GM12865 (cell line): ENCODE results near the gene HELZ2.
A peak's percentile ranks its signal among the peaks of the same experiment; 100 is the strongest.

ENCODE experiments used
- DNase-seq: peaks from one replicate; pipeline ENCODE4 v3.0.0; 2010; ENCODE audit warnings: low read depth
- H3K4me3 ChIP-seq: 2 replicates; pipeline ENCODE4 v1.5.1; 2011; ENCODE audit warnings: mild to moderate bottlenecking, low read depth, low read length, control low read depth
- CTCF ChIP-seq: IDR thresholded peaks from 2 replicates; pipeline ENCODE4 v1.5.1; 2011; ENCODE audit warnings: low read length, control low read depth, low read depth, inconsistent platforms; ENCODE audit not compliant: insufficient read depth; ENCODE audit errors: missing control alignments

Gene HELZ2

DNA sequence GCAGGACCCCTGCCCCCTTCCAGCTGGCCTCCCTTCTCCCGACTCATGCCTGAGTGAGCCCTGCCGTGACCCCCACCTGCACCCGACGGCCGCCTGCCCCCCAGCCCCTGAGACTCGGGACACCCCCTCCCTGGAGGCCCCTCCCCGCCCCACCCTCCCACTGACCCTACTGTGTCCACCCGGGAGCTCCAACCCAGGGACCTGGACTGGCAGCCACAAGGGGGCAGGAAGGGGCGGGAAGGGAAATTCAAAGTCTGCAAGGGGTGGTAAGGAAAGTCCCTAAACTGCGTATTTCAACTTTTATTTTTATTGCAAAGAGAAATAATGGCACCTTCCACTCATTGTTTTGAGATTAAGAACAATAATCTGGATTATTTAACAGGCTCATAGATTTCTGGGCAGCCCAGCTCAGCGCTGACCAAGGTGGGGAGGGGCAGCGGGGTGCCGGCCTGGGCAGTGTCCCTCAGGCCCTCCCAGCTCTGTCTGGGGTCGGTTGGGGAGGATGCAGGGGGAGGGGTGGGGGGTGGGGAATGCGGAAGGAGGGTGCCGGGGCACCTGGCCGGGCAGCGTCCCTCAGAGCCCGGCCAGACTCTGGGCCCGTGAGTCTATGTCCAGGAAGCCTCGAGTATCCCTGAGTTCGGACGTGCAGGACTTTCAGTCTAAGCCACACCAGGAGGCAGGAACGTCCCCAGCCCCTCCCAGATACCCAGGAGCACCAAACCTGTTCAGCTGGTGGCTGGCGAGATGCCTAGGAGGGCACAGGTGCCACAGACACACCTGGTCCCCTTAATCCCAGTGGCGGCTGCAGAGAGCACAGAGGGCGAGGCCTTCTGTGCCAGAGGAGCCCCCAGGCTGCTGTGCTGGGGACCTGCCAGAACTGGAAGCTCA is 35.6 kb downstream of the HELZ2 start:
- peak overlapping the region; percentile 21 for H3K4me3 ChIP-seq
- DNase-seq = peak; percentile 63
- no peak for TF ChIP-seq CTCF

- TF ChIP-seq CTCF = peak; percentile 97
- DNase-seq = peak; percentile 99
- H3K4me3 ChIP-seq = peak overlapping the region; percentile 59
Measured at GRCh38 chr20:63537525-63538203, 36.4 kb downstream of the HELZ2 start.

GRCh38 chr20:63536997-63537524 is 37.0 kb downstream of the HELZ2 start, which contains the start of gene PTK6:
TSS of gene PTK6 (minus strand) at chr20:63537376. CDS start at chr20:63537314, 62 bp downstream.
- H3K4me3 ChIP-seq = peak within 1 kb of the TSS; percentile 59
- TF ChIP-seq CTCF = no peak
- DNase-seq = peak; percentile 72

DNA sequence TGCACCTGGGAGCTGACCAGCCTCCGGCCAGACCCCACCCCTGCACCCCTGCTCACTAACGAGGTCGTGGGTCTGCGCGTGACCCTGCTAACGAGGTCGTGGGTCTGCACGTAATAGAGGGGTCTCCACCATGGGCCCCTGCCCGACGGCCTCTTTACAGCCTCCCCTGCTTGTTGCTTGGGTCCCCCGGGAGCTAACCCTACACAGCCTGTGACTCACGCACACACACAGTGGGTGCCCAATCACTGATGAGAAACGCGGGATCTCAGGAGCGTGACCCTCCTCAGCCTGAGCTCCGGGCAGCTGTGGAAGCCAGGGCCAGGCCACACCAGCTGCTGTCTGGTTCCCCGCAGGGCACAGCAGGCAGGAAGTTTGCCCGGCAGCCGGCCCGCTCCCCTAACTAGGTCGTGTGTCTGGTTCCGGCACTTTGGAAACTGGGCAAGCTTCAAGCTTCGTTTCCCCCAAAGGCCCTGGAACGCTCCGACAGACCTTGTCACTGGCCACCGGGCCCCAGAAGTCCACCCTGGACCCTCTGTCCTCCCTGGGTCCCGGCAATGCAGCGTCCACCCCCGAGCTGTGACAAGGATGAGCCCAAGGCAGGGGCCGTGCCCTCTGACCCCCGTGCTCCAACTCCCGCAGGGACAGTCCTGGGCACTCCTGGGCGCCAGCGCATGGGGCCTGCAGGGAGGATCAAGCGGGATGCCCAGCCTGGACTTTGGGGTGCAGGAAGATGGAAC is 37.6 kb downstream of the HELZ2 start:
- peak overlapping the region; percentile 59 for H3K4me3 ChIP-seq
- TF ChIP-seq CTCF = no peak
- no peak for DNase-seq

DNA sequence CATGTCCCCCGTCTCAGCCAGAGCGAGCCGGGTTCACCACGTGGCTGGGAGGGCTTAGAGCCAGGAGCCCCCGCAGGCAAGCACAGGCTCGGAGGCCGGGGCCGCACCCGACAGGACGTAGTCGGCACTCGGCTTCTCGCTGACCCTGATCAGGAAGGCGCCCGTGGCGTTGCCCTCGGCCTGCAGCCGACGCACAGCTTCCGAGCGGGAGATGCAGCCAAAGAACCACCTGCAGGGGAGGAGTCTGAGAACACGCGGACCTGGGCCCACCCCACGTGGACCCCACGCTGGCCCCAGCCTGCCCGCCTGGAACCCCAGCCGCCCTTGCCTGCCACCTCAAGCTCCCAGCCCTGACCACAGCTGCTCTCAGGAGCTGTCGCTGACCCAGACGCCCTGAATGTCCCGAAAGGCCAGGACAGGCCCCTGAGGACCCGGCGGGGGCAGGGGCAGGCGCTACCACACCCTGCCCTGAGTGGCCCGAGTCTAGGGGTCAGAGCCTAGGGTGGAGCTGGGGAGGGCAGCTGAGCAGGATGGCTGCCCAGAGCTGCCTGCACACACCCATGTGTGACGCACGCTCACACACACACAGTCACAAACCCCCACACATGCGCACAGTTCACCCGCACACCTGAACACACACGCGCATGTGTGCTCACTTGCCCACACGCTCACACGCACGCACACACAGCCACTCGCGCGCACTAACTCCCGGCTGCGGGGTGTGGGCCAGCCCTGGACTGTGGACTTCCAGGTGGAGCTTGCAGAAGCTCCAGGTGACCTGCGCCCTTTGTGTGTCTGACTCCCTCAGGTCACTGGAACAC is 39.0 kb downstream of the HELZ2 start:
- H3K4me3 ChIP-seq = no peak overlapping the region
- TF ChIP-seq CTCF = no peak
- no peak for DNase-seq

DNA sequence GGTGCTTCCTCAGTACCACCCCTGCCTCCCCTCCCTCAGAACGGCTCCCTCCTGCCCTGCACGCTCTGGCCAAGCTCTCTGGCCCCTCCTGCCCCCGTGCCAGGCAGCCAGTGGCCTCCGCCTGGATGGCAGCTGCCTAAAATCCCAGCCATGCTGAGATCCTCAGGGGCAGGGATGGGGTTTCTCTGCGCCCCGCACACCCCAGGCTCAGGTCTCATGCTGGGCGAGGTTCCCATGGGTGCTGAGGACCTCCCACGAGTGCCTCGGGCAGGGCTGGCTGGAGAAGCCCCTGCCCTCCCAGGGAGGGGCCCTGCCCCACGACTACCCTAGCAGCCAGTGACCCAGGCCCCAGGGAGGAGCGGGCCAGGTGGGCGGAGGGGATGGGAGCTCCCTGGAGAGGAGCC is 39.6 kb downstream of the HELZ2 start:
- DNase-seq = no peak
- TF ChIP-seq CTCF = no peak
- H3K4me3 ChIP-seq = no peak overlapping the region
